ENCODE measurements around the gene DAZAP1.
A peak's percentile ranks its signal among the peaks of the same experiment; 100 is the strongest.

DAZAP1 gene

DNA sequence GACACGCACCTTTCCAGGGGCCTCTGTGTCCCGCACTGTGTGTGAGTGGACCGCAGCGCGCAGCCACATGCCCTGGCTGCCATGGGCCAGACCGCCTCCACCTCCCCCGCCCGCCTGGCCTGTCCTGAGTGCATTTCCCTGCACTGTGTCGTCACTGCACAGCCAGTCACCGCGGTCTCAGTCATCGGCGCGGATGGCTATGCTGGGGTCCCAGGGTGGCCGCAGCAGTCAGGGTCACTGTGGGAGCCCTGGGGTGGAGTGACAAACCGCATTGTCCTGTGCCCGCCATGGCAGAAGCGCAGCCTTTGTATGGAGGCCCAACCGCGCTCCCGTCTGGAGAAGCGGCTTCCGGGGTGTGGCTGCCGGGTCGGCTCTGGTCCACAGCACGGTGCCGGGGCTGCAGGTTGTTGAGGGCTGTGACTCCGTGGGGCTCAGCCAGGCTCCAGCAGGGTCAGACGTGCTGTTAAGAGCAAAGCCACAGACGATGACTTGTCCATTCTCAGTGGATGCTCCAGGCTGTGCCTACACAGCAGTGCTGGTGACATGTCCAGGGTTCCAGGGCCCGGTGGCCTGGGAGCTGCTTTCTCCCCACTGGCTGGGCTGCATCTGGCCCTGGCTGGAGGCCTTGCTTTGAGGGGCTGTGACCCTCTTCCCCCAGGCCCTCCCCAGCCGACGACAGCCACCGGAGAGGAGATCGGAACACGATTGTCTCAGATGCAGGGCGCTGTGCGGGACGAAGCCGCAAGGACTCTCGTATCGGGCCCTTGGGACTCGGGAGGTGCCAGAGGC is 30.0 kb upstream of the DAZAP1 start:
- no peak for DNase-seq (ENCODE audit: low read depth)

DNA sequence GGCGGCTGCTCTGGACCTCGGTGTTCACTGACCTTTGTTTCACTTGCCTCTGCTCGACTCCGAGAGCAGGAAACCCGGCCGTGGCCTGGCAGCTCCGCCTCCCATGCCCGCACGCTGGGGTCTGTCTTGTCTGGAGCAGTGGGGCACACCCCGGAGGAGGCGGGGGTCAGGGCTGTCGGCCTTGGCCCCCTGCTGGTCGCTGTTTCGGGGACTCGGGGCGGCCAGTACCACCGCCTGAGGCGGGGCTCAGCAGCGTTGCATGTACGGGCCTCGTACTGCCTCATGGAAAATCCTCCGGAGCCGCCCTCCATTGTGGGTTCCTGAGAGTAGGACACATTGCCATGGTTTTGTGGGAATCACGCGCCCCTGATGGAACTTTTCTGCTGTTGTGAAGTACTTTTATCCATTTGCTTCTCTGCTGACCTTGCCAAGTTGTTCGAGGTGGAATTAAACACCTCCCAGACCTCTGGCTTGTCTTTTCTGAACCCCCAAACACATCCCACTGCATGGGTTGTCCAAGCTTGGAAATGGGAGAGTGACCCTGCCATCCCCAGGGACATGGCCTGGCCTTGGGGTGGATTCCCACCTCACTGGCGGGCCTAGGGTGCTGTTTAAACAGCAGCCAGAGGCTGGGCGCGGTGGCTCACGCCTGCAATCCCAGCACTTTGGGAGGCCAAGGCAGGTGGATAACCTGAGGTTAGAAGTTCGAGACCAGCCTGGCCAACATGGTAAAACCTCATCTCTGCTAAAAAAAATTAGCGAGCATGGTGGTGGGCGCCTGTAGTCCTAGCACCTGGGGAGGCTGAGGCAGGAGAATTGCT is 29.2 kb upstream of the DAZAP1 start:
- no peak for DNase-seq (ENCODE audit: low read depth)

DNA sequence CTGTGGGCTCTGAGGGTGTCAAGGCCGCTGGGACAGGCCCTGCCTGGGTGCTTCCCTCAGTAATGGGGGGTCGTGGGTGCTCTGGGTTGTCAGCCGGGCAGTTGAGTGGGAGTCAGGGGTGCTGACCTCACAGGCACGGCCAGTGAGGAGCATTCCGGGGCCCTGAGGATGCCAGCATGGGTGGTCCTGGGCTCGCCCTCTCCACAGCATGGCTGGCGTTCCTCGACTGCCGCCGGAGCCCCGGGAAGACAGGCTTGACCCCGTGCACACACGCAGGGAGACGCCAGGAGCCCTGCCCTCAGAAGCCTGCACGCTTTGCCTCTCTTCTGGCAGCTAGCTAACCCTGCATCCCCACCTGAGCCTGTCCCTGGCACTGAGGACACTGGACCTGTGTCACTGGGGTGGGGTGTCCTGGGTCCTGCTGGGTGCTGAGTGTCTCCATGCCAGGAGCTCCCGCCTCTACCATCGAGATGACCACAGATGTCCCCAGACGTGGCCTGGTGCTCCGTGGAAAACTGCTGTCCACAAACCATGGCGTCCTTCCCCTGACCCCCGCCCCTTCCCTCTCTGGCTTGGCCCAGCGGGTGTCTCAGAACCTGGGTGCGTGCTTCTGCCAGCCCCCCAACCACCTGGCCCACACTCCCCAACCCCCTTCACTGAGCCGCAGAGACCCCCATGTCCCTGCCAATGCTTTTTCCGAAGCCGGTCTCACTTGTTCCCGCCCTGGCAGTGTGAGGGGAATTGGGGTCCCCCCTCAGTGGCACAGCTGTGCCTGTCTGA is 28.1 kb upstream of the DAZAP1 start:
- no peak for DNase-seq (ENCODE audit: low read depth)

DNA sequence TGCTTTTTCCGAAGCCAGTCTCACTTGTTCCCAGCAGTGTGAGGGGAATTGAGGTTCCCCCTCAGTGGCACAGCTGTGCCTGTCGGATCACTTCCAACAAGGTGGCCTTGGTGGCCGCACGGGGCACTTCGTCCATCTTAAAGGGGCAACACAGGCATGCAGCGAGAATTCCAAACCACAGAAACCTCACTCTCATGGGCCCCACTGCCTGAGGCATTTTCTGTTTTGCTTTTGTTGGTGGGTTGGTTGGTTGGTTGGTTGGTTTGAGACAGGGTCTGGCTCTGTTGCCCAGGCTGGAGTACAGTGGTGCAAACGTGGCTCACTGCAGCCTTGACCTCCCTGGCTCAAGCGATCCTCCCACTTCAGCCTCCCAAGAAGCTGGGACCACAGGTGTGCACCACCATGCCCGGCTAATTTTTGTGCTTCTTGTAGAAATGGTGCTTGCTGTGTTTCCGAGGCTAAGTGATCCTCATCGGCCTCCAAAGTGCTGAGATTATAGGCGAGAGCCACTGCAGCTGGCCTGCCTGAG is 27.4 kb upstream of the DAZAP1 start:
- DNase-seq (ENCODE audit: low read depth), result no peak

DNA sequence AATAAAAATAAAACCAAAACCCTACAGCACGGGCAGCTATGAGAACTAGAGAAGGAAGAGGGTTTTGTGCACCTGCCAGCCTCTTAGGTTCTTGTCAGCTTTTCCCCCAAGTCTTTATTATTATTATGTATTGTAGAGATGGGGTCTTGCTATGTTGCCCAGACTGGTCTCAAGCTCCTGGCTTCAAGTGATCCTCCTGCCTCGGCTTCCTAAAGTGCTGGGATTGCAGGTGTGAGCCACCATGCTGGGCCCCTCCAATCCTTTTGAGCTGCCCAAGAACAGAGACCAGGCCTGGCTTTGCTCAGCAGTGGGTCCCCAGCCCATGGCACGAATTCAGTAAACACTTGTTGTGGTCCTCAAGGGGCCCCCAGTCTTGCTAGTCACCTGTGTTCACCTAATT is 25.1 kb upstream of the DAZAP1 start:
- DNase-seq (ENCODE audit: low read depth), result no peak

DNA sequence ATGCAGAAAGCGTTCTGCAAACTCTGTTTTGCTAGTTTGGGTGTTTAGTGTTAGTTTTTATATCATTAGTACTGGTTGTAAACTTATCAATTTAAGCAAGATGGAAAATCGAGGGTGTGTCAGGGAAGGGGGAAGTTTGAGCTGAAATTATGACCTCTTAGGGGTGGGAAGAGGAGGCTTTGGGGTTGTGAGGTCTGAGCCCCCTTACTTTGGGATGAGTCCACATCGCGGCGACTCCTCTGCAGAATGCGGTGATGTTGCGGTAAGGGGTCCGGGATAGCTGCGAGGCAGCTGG is 24.4 kb upstream of the DAZAP1 start:
- no peak for DNase-seq (ENCODE audit: low read depth)

DNA sequence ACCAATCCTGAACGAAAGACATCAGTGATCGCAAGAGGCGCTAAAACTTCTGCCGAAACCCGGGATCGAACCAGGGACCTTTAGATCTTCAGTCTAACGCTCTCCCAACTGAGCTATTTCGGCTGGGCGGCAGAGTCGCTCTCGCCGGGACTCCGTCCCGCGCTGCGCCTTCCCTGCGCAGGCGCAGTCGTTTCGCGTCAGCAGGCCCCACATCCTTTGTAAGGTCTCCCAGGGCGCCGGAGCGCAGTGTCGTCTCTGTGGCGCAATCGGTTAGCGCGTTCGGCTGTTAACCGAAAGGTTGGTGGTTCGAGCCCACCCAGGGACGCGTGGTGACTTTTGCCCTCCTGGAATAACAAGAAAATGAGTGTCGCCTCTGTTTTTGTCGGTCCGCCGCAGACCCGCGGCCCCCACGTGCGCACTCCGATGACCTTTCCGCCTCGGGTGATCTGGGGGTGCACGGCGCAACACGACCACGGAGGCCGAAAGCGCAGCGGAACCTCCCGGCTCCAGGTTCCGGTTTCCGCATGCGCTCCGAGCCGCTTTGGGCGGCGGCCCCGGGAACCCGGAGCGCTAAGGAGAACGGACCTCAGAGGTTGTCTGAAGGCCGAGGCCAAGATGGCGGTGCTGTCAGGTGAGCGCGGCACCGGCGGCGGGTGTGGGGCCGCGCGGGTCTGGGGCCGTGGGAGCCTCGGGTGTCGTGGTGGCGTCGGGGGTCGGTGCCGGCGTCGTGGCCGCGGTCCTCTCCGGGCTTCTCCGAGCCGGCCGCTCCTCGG is 23.9 kb upstream of the DAZAP1 start, which contains the start of gene NDUFS7:
Gene NDUFS7 (plus strand): TSS at position 596 of the 773 bp plus-strand sequence. CDS start 20 bp downstream, at position 616.
- peak; percentile 99 for DNase-seq (ENCODE audit: low read depth)

DNA sequence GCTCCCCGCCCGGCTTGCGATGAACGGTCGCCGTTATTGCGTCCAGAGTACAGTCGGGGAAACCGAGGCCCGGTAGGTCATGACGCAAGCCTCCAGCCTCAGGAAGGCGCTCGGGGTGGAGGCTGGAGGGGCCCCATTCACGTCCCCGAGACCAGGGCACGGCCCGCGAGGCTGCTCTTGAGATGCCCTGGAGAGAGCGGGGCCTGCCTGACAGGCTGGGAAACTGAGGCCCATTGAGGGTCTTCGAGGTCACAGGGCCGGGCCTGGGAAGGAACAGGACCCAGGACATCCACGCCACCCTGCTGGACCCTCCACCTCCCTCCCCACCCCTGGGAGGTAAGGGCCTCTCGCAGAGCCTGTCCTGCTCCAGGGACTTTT is 23.3 kb upstream of the DAZAP1 start:
- DNase-seq (ENCODE audit: low read depth), result no peak

DNA sequence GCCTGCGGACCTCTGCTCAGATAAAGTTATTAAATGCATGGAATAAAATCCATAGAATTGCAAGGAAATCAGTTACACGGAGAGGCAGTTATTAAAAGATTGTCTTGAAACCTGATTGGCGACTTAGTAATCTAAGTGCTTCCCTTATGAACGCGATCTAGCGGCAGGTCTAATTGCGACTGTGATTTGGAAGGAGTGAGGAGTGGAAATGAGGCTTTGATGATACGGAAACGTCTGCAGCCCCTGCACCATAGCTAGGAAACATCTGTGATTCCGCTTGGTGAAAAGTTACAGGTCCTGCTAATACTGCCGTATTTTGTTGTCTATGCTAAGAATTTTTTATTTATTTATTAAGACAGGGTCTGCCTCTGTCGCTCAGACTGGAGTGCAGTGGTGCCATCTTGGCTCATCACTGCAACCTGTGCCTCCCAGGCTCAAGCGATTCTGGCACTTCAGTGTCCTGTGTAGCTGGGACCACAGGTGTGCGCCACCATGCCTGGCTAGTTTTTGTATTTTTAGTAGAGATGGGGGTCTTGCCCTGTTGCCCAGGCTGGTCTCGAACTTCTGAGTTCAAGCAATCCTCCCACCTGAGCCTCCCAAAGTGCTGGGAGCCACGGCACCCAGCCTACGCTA is 22.8 kb upstream of the DAZAP1 start:
- no peak for DNase-seq (ENCODE audit: low read depth)

DNA sequence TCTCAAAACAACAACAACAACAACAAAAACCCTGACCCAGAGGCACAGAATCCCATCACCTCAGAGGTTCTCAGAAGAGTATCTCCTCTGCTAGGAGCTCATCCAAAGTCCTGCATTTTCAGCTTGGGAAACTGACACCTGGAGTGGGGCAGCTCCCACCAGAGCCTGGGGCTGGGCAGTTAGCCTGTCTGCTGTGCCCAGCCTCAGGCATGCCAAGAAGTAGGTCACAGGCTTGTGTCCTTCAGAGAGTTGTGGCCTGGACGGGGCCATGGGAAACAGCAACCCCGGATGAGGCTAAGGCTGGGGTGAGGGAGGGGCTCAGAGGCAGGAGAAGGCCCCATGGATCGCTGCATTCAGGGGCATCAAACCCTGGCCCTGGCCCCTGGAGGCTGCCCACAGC is 21.6 kb upstream of the DAZAP1 start:
- no peak for DNase-seq (ENCODE audit: low read depth)

DNA sequence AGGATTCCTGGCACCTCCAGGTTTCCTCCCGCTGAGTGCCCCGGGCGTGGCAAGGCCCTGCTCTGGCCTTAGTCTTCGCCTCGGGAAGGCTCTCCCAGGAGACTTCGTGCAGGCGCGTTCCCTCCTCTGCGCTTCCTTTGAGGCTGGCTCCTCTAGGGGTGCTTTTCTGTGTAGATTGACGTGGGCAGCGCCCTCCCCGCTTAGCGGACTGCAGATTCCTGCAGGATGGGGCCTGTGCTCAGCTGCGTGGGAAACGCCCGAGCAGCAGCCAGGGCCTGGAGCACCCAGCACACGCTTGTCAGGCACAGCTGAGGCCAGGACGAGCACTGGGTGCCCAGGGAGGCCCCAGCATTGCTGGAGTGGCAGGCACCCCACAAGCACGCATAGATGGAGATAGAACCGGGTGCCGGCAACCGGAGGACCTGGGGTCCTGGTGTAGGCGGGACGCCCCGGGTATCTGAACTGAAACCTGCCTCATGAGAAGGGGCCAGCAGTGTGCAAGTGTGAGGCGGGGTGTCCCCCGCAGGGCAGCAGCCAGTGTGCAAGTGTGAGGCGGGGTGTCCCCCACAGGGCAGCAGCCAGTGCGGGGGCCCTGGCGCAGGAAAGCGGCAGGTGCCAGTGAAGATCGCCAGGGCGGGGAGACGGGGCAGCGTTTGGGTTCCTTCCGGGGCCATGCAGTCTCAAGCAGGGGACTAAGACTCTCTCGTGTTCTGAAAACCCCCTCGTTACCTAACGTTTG is 20.3 kb upstream of the DAZAP1 start:
- DNase-seq (ENCODE audit: low read depth), result no peak

DNA sequence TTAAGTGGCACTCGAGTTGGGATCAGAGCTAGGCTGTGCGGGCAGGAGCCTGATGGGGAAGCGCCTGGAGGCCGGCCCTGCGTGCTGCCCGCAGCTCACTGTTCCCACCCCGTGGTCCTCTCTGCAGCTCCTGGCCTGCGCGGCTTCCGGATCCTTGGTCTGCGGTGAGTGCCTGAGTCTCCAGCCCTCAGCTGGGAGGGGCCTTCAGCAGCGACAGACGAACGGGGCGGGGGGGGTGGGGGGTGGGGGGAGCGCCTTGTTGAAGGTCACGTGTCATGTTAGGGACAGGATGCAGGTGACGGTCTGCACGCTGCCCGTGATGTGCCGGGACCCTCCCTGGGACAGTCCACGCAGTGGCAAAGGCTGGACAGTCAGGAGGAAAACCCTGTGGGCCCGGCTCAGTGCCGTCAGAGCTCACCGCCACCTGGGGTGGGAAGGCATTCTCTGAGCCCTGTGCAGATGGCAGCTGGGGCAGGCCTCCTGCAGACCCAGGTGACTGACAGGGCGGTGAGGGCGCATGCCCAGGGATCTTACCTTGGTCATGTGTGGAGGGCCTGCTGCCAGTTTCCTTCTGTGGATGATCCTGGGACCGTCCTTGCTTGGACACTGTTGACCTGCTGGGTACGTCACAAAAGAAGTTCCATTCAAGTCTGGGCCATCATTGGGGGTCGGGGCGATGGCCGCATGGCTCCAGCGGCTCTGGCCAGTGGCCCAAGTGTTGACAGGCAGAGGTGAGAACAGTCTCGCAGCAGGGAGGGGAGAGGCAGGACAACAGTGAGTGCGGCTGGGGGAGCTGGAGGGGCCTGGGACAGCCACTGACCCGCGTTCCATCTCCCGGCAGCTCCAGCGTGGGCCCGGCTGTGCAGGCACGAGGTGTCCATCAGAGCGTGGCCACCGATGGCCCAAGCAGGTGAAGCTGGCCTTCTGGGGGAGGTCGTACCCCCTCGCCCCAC is 19.4 kb upstream of the DAZAP1 start:
- no peak for DNase-seq (ENCODE audit: low read depth)

DNA sequence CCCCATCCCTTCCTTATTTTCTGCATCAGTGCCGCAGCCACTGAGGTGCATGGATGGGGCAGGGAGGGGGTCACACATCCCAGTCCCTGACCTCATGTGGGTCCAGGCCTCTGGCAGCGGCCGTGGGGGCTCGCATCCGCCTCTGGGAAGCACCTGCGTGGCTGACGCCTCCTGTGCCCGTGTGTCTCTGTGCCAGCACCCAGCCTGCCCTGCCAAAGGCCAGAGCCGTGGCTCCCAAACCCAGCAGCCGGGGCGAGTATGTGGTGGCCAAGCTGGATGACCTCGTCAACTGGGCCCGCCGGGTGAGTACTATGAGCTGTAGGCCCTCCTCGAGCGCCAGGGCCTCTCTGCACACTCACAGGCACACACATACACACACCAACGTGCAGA is 18.8 kb upstream of the DAZAP1 start:
- no peak for DNase-seq (ENCODE audit: low read depth)

DNA sequence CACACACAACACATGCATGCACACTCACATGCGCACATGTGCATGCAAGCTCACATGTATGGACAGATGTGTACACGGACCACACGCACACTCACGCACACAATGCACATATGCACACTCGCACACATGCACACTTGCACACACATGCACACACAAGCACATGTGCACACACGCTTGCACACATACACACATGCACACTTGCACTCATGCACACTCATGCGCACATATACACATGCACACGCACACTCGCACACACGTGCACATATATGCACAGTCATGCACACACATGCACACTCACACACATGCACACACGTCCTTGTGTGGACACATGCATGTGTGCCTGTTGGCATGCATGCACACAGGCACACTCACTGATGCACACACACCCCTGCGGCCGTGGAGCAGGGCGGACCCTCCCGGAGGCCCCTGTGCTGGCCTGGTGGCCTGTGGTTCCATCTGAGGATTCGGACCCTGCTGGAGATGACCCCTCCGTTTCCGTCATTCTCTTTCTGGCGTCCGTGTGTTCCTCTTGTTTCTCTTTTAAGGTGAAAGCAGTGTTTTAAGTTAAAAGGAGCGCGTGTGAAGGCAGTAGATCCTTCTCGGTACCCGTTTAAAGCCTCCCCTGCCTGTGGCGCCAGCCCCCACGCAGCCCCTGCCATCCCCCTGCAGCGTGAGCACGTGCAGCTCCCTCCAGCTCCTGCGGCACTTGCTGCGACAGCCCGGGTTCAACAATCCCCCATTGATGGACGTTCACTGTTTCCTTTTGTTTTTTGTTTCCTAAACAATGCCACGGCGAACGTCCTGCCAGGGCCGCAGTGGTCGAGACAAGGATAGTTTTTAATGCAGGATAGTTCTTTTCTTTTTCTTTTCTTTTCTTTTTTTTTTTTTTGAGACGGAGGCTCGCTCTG is 18.1 kb upstream of the DAZAP1 start:
- no peak for DNase-seq (ENCODE audit: low read depth)

DNA sequence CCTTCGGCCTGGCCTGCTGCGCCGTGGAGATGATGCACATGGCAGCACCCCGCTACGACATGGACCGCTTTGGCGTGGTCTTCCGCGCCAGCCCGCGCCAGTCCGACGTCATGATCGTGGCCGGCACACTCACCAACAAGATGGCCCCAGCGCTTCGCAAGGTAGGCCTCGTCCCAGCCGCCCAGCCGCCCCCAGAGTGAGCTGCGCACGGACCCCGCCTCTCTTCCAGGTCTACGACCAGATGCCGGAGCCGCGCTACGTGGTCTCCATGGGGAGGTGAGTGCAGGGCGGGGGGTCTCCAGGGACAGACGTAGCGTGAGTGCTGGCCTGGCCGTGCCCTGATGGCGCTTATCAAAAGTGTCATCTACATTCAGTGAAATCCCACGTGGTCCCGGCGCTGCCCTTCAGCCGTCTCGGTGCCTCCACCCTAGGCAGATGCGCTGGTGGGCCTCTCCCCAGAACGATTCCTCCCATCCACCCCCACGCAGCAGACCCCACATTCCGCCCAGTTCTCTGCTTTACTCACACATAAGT is 16.4 kb upstream of the DAZAP1 start:
- DNase-seq (ENCODE audit: low read depth), result no peak

DNA sequence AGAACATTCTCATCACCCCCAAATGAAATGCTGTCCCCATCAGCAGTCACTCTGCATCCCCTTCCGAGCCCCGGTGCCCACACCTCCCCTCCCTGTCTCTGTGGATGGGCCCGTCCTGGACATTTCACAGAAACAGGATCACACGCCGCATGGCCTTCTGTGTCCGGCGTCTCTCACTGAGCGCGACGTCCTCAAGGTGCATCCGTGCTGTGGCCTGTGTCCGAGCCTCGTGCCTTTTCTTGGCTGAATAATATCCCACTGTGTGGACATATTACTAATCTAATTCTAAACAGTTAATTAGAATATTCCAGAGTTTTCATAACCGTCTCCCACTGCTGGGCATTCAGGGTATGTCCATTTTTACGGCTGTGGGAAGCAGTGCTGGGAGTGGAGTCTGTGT is 15.0 kb upstream of the DAZAP1 start:
- DNase-seq (ENCODE audit: low read depth), result no peak

DNA sequence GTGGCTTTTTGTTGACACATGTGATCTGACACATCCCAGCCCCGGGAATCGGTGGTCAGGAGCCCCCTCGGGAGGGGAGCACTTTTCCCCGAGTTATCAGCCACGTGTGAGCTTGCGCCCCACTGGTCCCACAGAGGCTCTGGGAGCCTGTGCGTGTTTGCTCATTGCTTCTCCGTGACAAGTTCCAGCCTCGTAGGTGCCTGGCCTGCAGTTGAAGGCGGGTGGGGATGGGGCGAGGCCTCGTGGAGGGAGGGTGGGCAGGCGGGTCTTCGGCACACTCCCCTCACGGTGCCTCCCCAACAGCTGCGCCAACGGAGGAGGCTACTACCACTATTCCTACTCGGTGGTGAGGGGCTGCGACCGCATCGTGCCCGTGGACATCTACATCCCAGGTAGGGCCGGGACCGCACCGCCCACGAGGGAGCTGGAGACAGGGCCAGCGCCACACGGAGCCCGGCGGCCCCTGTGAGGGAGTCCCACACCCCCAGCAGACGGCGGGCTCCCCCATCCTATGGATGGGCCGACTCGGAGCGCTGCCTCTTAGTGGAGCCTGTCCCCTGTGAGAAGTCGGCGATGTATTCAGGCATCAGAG is 14.4 kb upstream of the DAZAP1 start:
- no peak for DNase-seq (ENCODE audit: low read depth)

DNA sequence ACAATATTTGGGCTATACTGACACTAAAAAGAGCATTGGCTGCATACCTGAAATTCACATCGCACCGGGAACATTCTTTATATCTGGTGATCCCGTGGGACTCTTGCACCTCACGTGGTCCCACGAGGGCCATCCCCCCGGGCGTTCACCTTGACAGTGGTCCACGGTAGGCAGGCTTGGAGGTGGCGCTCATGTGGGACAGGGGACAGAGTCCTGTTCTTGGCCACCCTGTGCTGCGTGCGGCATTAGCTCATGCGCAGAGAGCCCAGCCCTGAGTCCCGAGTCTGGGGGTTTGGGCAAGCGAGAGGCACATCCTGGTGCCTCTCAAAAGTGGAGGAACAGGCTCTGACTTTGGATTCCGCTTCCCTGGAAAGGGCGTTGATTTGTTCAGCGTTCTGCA is 13.5 kb upstream of the DAZAP1 start:
- no peak for DNase-seq (ENCODE audit: low read depth)

Measured in stimulated activated CD8-positive, alpha-beta memory T cell treated with anti-CD3 and anti-CD28 coated beads, Interleukin-15, amount 100 ng/mL, for 24 hours (primary cell).